Astrocyte of the spinal cord (primary cell): ENCODE data around the gene CEP95.

Source experiments
- DNase-seq: peaks from one replicate; pipeline ENCODE4 v3.0.0; 2011; ENCODE audit warnings: low read depth, low spot score
- H3K4me3 ChIP-seq: 2 replicates; pipeline ENCODE4 v1.5.1; 2011; ENCODE audit warnings: low read depth, mild to moderate bottlenecking, low read length, moderate library complexity
- in situ Hi-C: cut with HindIII; loops from 2 replicates; pipeline ENCODE4 v1.10.0; 2017; ENCODE audit warnings: low sequenced_read_pairs
- TF ChIP-seq, protein P1 (sequence below): IDR thresholded peaks from 2 replicates; pipeline ENCODE4 v1.5.1; 2012; ENCODE audit warnings: low read depth, mild to moderate bottlenecking, low read length, inconsistent platforms

CEP95 gene

DNA sequence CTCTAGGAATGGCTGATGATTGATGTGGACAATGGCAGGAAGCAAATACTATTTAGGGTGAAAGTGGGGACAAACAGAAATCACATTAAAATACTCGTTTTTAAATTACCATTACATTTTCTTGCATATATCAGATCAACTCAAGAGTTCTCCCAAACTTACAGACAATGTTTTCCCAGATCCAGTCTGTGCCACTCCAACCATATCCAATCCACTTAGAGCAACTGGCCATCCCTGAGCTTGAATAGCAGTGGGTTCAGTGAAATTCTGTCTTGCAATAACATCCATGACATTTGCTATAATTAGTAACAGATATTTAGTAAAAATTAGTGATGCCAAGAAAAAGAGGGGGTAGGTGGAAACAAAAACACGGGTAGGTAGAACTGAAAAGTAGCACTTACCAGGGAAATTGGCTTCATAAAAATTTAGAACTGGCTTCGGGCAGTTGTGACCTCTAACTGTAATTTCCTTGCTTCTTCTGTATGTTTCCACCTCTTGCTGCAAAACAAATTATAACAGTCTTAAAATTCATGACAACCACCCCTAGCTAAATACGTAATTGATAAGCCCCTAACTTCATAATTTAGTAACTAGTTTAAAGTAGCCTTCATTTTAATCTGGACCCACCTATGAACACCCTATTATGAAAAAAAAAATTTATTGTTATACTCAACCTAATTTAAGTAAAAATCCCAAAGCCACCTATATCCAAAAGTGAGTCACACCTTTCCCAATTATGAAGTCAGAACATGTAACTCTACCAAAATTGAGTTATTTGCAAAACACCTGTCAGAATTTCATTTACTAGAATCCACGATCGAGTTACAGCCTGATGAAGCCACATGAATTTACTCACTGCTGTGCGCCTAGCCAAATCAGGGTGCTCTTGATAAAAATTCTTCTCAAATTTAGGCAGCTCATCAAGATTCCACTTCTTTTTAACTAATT is 2.7 kb upstream of the CEP95 start:
- TF ChIP-seq, protein P1, sequence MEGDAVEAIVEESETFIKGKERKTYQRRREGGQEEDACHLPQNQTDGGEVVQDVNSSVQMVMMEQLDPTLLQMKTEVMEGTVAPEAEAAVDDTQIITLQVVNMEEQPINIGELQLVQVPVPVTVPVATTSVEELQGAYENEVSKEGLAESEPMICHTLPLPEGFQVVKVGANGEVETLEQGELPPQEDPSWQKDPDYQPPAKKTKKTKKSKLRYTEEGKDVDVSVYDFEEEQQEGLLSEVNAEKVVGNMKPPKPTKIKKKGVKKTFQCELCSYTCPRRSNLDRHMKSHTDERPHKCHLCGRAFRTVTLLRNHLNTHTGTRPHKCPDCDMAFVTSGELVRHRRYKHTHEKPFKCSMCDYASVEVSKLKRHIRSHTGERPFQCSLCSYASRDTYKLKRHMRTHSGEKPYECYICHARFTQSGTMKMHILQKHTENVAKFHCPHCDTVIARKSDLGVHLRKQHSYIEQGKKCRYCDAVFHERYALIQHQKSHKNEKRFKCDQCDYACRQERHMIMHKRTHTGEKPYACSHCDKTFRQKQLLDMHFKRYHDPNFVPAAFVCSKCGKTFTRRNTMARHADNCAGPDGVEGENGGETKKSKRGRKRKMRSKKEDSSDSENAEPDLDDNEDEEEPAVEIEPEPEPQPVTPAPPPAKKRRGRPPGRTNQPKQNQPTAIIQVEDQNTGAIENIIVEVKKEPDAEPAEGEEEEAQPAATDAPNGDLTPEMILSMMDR = no peak
- H3K4me3 ChIP-seq = peak overlapping the region; percentile 98
- in situ Hi-C loops = no loop called here
- no peak for DNase-seq

DNA sequence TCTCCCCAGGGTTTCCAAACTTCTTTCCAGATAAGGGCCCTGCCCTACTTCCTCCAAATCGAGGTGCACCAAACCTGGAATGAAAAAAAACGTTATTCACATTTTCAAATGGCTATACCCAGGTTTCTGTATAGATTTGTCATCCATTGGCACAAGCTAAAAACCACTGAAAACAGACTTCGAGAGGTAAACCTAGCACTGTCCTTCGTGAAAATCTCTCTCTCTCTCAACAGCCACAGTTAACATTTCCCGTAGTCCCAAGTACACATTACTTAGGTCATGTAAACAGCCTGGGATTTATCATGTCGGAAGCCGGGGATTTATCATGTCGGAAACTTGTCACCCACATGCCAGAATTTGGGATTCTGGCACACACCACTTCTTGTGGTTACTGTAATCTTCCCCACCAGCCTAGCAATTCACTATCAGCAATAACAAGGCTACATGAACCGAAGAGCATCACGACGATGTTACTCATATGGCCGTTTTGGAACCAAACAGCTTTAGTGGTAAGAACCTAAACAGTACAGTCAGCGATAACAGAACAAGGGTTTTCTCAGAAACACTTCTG is 1.9 kb upstream of the CEP95 start:
- TF ChIP-seq, protein P1 = no peak
- DNase-seq = no peak
- in situ Hi-C loops = no loop called here
- peak overlapping the region; percentile 98 for H3K4me3 ChIP-seq

DNA sequence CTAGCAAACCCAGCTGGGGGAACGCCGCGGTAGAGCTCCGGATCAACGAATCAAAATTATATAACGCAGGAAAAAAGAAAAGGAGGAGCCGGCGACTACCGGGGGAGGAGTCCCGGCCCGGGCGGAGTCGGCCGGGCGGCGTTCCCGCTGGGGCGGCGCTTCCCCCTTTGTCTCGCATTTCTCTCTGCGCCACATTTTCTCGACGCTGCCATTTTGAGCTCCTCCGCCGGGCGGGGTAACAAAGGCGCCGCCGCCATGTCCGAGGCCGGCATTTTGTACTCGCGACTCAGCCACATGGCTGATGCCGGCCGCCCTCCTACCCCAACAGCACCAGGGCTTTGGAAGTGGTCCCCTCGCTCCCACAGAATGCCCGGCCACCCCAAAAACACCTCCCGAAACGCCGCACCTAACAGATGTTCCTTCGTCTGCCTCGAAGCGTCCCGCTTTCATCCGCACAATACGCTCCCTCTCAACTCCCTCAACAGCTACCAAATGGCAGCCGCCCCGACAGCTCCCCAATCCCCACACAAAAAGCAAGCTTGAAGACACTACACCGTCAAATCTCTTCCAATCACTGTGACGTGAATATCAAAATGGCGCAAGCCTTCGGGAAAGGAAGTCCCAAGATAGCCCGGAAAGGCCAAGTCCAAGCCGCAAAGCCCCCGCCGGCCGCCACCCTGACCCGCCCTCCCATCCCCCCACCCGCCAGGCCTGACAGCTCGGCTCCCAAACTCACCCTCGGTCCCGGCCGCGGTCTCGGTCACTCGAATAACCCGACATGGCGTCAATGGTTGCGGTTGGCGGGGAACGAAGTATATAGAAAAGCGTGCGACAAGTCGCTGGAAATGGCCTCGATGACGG is 1.2 kb upstream of the CEP95 start:
- DNase-seq = peak; percentile 90
- in situ Hi-C loops = no loop called here
- H3K4me3 ChIP-seq = peak overlapping the region; percentile 98
- TF ChIP-seq, protein P1 = no peak

DNA sequence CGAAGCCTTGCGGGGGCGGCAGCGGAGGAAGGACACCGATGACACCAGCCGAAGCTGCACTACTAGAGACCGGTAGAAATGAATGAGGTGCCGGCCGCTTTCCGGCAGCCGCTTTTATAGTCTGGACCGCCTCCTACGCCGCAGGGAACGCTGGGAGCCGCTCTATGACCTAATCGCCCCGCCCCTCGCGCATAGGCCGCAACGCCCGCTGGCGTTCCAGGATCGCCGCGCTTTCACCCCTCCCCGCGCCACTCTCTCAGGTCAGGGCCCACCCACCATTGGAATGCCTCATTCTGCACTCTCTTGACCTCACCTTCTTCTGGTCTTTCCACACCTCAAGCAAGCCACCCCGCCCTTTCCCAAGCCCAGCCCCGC is 589 bp upstream of the CEP95 start, which contains the start of gene DDX5:
Gene DDX5, minus strand, starts transcription at position 89 of the 375 bp plus-strand sequence. CDS start 170 bp downstream, outside the sequence.
- peak within 1 kb of the TSS; percentile 98 for H3K4me3 ChIP-seq
- TF ChIP-seq, protein P1 = no peak
- DNase-seq = peak; percentile 96
- in situ Hi-C loops = no loop called here

DNA sequence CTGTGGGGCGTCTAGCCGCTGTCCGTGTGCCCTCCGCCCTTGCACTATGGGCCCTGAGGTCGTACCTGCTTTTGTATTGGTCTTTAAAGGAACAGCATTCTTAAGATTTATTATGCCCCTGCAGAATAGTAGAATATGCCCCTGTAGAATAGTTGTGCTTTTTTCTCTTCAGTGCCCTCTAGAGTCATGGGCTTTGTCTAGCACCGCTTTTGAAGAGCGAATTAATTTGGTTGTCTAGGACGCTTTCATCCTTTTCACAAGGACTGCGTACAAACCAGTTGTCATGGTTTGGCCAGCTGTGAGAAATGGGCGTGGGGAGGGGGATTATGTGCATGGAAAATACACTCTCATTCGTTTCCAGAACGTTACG is 621 bp downstream of the CEP95 start:
- TF ChIP-seq, protein P1 = peak; percentile 51
- peak overlapping the region; percentile 98 for H3K4me3 ChIP-seq
- in situ Hi-C loops = no loop called here
- peak; percentile 77 for DNase-seq

DNA sequence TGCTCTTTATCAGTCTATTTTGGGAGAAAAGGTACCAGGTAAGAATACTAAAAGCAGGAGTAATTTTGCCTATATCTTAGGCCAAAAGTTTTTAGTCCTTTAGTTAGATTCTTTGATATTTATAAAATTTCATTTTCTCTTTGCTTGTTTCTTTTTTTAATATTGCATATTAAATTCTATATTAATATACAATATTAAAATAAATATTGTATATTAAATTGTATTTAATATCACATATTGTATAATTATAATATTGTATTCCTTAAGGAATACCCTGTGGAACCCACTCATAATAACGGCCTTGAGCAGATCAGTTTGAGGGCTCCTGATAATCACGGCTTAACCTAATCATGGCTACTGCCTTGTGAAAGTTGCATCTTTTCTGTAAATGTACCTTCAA is 1.9 kb downstream of the CEP95 start:
- no peak overlapping the region for H3K4me3 ChIP-seq
- TF ChIP-seq, protein P1 = no peak
- in situ Hi-C loops = no loop called here
- DNase-seq = no peak
